ENCODE measurements around the gene JAK2. TPM values are rescaled to one million over a fixed set of nuclear protein-coding genes. Genes with fewer than 3 reads are reported as not detected.

JAK2 gene
- total RNA-seq, 1 donor, result 21.0 TPM

GRCh38 chr9:4946937-4947336 lies 38.1 kb upstream of the JAK2 start:
- Histone ChIP-seq H3K4me3 (ENCODE audit: insufficient read depth, low read length) (no peak overlapping the region), H3K4me1 (ENCODE audit: insufficient read depth, low read length) (peaks cover 5% of the 10 kb centered on the region), H3K9me3 (ENCODE audit: low read depth, low read length) (no peaks in the 10 kb centered on the region), H3K36me3 (ENCODE audit: insufficient read depth, low read length) (no peaks in the 10 kb centered on the region), H4K20me1 (ENCODE audit: insufficient read depth, low read length) (no peaks in the 10 kb centered on the region), H3K27me3 (ENCODE audit: insufficient read depth, low read length) (no peaks in the 10 kb centered on the region), H3K27ac (ENCODE audit: low read depth, low read length) (no peak overlapping the region), H3K79me2 (ENCODE audit: insufficient read depth, low read length) (no peaks in the 10 kb centered on the region), H3K4me2 (ENCODE audit: insufficient read depth, low read length) (no peak overlapping the region), H2AFZ (ENCODE audit: low read length) (no peak overlapping the region)
- no peak for TF ChIP-seq CTCF (IDR thresholded peaks at IDR 0.05; ENCODE audit: extremely low read depth, low read depth, low read length)
- DNase-seq (ENCODE audit: insufficient read length, low spot score, missing footprints), result peak; percentile 59

- peak; percentile 81 for DNase-seq (ENCODE audit: insufficient read length, low spot score, missing footprints)
- Histone ChIP-seq H4K20me1 (ENCODE audit: insufficient read depth, low read length) (no peaks in the 10 kb centered on the region), H2AFZ (ENCODE audit: low read length) (no peak overlapping the region), H3K79me2 (ENCODE audit: insufficient read depth, low read length) (no peaks in the 10 kb centered on the region), H3K27ac (ENCODE audit: low read depth, low read length) (no peak overlapping the region), H3K27me3 (ENCODE audit: insufficient read depth, low read length) (no peaks in the 10 kb centered on the region), H3K36me3 (ENCODE audit: insufficient read depth, low read length) (no peaks in the 10 kb centered on the region), H3K4me3 (ENCODE audit: insufficient read depth, low read length) (no peak overlapping the region), H3K4me2 (ENCODE audit: insufficient read depth, low read length) (no peak overlapping the region), H3K9me3 (ENCODE audit: low read depth, low read length) (no peaks in the 10 kb centered on the region), H3K4me1 (ENCODE audit: insufficient read depth, low read length) (peaks cover 7% of the 10 kb centered on the region)
- TF ChIP-seq CTCF (IDR thresholded peaks at IDR 0.05; ENCODE audit: extremely low read depth, low read depth, low read length), result no peak
These were observed 29.2 kb upstream of the JAK2 start for GRCh38 chr9:4955836-4956235.

- peaks cover 7% of the 10 kb centered on the region for H3K4me1 ChIP-seq (ENCODE audit: insufficient read depth, low read length)
- TF ChIP-seq CTCF (IDR thresholded peaks at IDR 0.05; ENCODE audit: extremely low read depth, low read depth, low read length), result no peak
- H3K4me2 ChIP-seq (ENCODE audit: insufficient read depth, low read length), result no peak overlapping the region
- no peak for DNase-seq (ENCODE audit: insufficient read length, low spot score, missing footprints)
- H3K79me2 ChIP-seq (ENCODE audit: insufficient read depth, low read length), result no peaks in the 10 kb centered on the region
- no peaks in the 10 kb centered on the region for H3K9me3 ChIP-seq (ENCODE audit: low read depth, low read length)
- no peak overlapping the region for H3K4me3 ChIP-seq (ENCODE audit: insufficient read depth, low read length)
- no peaks in the 10 kb centered on the region for H3K36me3 ChIP-seq (ENCODE audit: insufficient read depth, low read length)
- H4K20me1 ChIP-seq (ENCODE audit: insufficient read depth, low read length), result no peaks in the 10 kb centered on the region
- no peak overlapping the region for H2AFZ ChIP-seq (ENCODE audit: low read length)
- no peak overlapping the region for H3K27ac ChIP-seq (ENCODE audit: low read depth, low read length)
- H3K27me3 ChIP-seq (ENCODE audit: insufficient read depth, low read length), result no peaks in the 10 kb centered on the region
These were observed 26.0 kb upstream of the JAK2 start for GRCh38 chr9:4959031-4959430.

GRCh38 chr9:4962085-4962484 lies 23.0 kb upstream of the JAK2 start:
- no peak overlapping the region for H3K4me2 ChIP-seq (ENCODE audit: insufficient read depth, low read length)
- no peaks in the 10 kb centered on the region for H3K27me3 ChIP-seq (ENCODE audit: insufficient read depth, low read length)
- no peak overlapping the region for H3K4me3 ChIP-seq (ENCODE audit: insufficient read depth, low read length)
- no peaks in the 10 kb centered on the region for H4K20me1 ChIP-seq (ENCODE audit: insufficient read depth, low read length)
- H3K79me2 ChIP-seq (ENCODE audit: insufficient read depth, low read length), result no peaks in the 10 kb centered on the region
- no peak overlapping the region for H2AFZ ChIP-seq (ENCODE audit: low read length)
- DNase-seq (ENCODE audit: insufficient read length, low spot score, missing footprints), result no peak
- H3K9me3 ChIP-seq (ENCODE audit: low read depth, low read length), result no peaks in the 10 kb centered on the region
- TF ChIP-seq CTCF (IDR thresholded peaks at IDR 0.05; ENCODE audit: extremely low read depth, low read depth, low read length), result no peak
- peaks cover 2% of the 10 kb centered on the region for H3K4me1 ChIP-seq (ENCODE audit: insufficient read depth, low read length)
- H3K36me3 ChIP-seq (ENCODE audit: insufficient read depth, low read length), result no peaks in the 10 kb centered on the region
- H3K27ac ChIP-seq (ENCODE audit: low read depth, low read length), result no peak overlapping the region

All from osteoblast (primary cell).